ENCODE results near the gene MRPS9. TPM values are rescaled to one million over a fixed set of nuclear protein-coding genes. Genes with fewer than 3 reads are reported as not detected.

Gene MRPS9
- total and polyA plus RNA-seq, 2 donors (not counting 3 experiments of a cell fraction or from before 2014, with no cell fraction given) = 14.5 to 23.9 TPM

- intact Hi-C loops (cut with micrococcal nuclease) (loop anchor here (5.0 kb wide), 1 partner anchor 34 kb away; no protein-coding TSS in a partner anchor), dilution Hi-C loops (cut with MboI; ENCODE audit: extremely low pct_ligation_motif_present, low sequenced_read_pairs) (no loop called here)
- H3K9me1 ChIP-seq (replicated peaks; ENCODE audit: control insufficient read depth, extremely low read depth, insufficient read depth, low read length) = no peaks in the 10 kb centered on the region
- DNase-seq (ENCODE audit: low read depth, low spot score) = no peak
- no peaks in the 10 kb centered on the region for H4K20me1 ChIP-seq (replicated peaks; ENCODE audit: control insufficient read depth, extremely low read depth, insufficient read depth, low read length)
- no peak overlapping the region for H3K9ac ChIP-seq (replicated peaks; ENCODE audit: extremely low read depth, insufficient read depth, low read length)
- peaks cover 23 to 45% of the 10 kb centered on the region in 2 experiments for H3K27me3 ChIP-seq (ENCODE audit: control insufficient read depth in 2 of 2, insufficient read depth in 2 of 2, low read length in 2 of 2)
- ChIA-PET POLR2A (no interaction called here), CTCF (interaction anchor here (1.2 kb wide), 1 partner anchor 9 kb away, joined by 3 read pairs; no protein-coding TSS in a partner anchor)
- no peak for FAIRE-seq
- no peaks in the 10 kb centered on the region for H3K36me3 ChIP-seq (ENCODE audit: control insufficient read depth in 2 of 2, extremely low read depth in 1 of 2, insufficient read depth in 2 of 2, low read length in 2 of 2)
- no peak overlapping the region for H3K4me3 ChIP-seq (replicated peaks in 1 of 3; ENCODE audit: insufficient read depth in 1 of 3, low read depth in 1 of 3, low read length in 3 of 3)
- no peak overlapping the region for H3K4me2 ChIP-seq (ENCODE audit: insufficient read depth, low read length)
- H2AFZ ChIP-seq (ENCODE audit: low read depth, low read length) = no peak overlapping the region
- H3K27ac ChIP-seq (ENCODE audit: insufficient read depth, low read depth, low read length) = no peak overlapping the region
- no TSS peak for BruUV-seq (replicated peaks)
- TF ChIP-seq JUN (IDR thresholded peaks at IDR 0.05; ENCODE audit: borderline replicate concordance, insufficient read depth, insufficient read length, low read depth) (no peak), MYC (IDR thresholded peaks at IDR 0.05; ENCODE audit: low read depth, low read length) (no peak), GATA2 (IDR thresholded peaks at IDR 0.05; ENCODE audit: insufficient read depth, insufficient read length, low read depth, low read length) (no peak), EZH2 (IDR thresholded peaks at IDR 0.05; ENCODE audit: borderline replicate concordance, low read depth, low read length, severe bottlenecking) (no peak), POLR2AphosphoS5 (IDR thresholded peaks at IDR 0.05; ENCODE audit: insufficient read depth, low read depth, low read length) (no peak), FOS (IDR thresholded peaks at IDR 0.05; ENCODE audit: borderline replicate concordance, insufficient read depth, low read length) (no peak), POLR2A (IDR thresholded peaks at IDR 0.05; ENCODE audit: low read depth, low read length) (no peak), CTCF (IDR thresholded peaks at IDR 0.05; ENCODE audit: extremely low read depth in 1 of 2, insufficient read depth in 1 of 2, low read depth in 1 of 2, low read length in 2 of 2) (no peak)
- TF ChIP-seq, protein P1, sequence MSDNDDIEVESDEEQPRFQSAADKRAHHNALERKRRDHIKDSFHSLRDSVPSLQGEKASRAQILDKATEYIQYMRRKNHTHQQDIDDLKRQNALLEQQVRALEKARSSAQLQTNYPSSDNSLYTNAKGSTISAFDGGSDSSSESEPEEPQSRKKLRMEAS (IDR thresholded peaks at IDR 0.05; ENCODE audit: insufficient read depth, insufficient read length) = no peak
- H3K79me2 ChIP-seq (ENCODE audit: control insufficient read depth, insufficient read depth, low read length) = no peaks in the 10 kb centered on the region
- no peaks in the 10 kb centered on the region for H3K9me3 ChIP-seq (replicated peaks; ENCODE audit: control insufficient read depth, insufficient read depth, low read length)
- H3K4me1 ChIP-seq (ENCODE audit: control insufficient read depth, extremely low read depth, insufficient read depth, low read length) = no peaks in the 10 kb centered on the region
These were observed 105.2 kb downstream of the MRPS9 start for GRCh38 chr2:105143094-105143466.

Data from endothelial cell of umbilical vein (primary cell).